ENCODE data around the gene ABO. TPM values are rescaled to one million over a fixed set of nuclear protein-coding genes. Genes with fewer than 3 reads are reported as not detected.
"Not testable (repeated sequence)": the region's sequence is repeated elsewhere in the genome, so short reads cannot be mapped to it uniquely, and the experiment has no call there.

Gene ABO
- not detected in 2 replicates for total RNA-seq (2014; rRNA removed; shearing (Covaris generic))
- polyA plus RNA-seq (2015; cell fraction: cytosol; rRNA removed) = not detected in 2 replicates
- polyA plus RNA-seq (2015; cell fraction: nucleus; rRNA removed) = not detected in 2 replicates

GRCh38 chr9:133275105-133276000 lies at the start of gene ABO:
ABO (minus strand) TSS chr9:133275201.
- no peak for DNase-seq (ENCODE audit: low read depth, low spot score)
- in situ Hi-C loops (cut with HindIII; ENCODE audit: low pct_unique_long_range_greater_than_20kb, low sequenced_read_pairs) = no loop called here

DNA sequence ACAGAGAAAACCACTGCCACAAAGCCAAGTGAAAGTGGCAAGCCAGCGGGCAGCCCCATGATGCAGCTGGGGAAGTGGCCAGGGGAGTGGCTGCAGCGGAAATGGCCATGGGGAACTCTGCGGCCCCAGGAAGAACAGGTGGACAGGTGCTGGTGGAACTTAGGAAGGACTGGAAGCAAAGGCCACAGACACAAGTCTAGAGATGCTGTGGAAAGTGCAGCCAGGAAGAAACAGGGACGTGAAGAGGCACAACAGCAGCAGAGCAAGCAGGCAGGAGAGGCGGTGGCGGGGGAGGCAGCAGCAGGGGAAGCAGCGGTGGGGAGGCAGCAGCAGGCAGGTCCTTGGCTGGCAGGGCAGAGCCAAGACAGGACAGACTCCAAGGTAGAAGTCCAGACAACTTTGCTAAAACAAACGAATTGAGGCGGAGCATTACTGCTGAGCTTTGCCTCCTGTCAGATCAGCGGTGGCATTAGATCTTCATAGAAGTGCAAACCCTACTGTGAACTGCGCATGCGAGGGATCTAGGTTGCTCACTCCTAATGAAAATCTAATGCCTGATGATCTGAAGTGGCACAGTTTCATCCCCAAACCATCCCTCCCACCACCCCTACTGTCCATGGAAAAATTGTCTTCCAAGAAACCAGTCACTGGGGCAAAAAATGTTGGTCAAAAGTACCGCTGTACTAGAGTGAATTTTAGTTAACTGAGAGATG lies 49.1 kb upstream of the ABO start:
- DNase-seq (ENCODE audit: low read depth, low spot score) = no peak
- in situ Hi-C loops (cut with HindIII; ENCODE audit: low pct_unique_long_range_greater_than_20kb, low sequenced_read_pairs) = no loop called here

- in situ Hi-C loops (cut with HindIII; ENCODE audit: low pct_unique_long_range_greater_than_20kb, low sequenced_read_pairs) = no loop called here
- DNase-seq (ENCODE audit: low read depth, low spot score) = no peak
Measured at GRCh38 chr9:133323211-133323610, 48.2 kb upstream of the ABO start.

DNA sequence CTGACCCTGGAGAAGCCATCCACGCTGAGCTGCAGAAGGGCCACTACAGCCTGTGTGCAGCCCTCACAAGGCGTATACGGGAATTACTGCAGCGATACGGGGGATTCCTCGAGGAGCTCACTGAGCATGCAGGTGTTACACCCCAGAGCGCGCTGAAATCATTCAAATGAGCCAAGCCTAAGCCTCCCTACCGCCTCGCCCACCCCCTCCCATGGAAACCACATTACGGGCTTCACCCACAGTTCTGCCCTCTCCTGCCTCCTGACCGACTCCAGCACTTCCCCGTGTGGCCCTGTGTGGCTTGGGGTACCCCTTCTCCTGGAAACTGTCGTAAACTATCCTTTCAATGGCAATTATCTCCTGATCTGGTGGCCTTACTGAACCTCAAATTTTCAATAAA lies 47.7 kb upstream of the ABO start:
- DNase-seq (ENCODE audit: low read depth, low spot score) = no peak
- in situ Hi-C loops (cut with HindIII; ENCODE audit: low pct_unique_long_range_greater_than_20kb, low sequenced_read_pairs) = no loop called here

DNA sequence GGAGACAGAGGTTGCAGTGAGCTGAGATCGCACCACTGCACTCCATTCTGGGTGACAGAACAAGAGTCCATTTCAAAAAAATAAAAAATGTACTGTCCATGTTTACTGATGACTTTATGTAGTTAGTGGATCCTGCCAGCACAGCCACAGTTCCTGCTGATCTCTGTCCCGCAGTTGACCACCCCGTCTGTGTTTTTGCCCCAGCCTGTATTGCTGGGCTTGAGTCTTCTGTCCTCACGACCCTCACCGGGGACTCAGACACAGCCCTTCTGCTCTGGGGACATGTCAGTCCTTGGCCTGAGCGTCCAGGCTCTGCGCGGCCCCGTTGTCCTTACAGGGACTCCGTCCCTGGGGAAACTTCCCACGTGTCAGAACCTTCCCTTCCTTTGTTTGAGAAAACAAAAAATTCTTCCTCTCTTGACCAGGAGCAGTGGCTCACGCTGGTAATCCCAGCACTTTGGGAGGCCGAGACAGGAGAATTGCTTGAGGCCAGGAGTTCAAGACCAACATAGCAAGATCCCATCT lies 46.5 kb upstream of the ABO start:
- in situ Hi-C loops (cut with HindIII; ENCODE audit: low pct_unique_long_range_greater_than_20kb, low sequenced_read_pairs) = no loop called here
- DNase-seq (ENCODE audit: low read depth, low spot score) = no peak

DNA sequence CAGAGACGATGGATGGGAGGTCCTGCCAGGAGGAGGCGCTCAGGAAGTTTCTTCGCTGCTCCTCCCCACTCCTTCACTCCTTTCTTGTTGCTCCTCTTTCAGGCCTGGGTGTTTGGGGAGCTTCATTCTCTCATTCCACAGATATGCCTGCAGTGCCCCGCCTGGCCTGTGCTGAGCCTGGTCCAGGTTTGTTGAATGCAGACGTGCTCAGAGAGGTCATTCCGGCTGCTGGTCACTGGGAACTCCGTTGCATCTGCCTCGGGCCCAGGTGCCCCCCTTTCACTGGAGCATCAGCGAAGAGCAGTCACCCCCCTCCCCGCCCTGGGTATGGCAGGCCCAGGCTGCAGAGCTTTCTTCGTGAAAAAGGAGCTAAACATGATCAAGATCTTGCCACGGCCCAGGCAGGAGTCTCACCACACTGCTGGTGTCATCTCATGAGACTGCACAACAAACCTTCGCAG lies 45.5 kb upstream of the ABO start:
- in situ Hi-C loops (cut with HindIII; ENCODE audit: low pct_unique_long_range_greater_than_20kb, low sequenced_read_pairs) = no loop called here
- peak; percentile 22 for DNase-seq (ENCODE audit: low read depth, low spot score)

- DNase-seq (ENCODE audit: low read depth, low spot score); in situ Hi-C loops (cut with HindIII; ENCODE audit: low pct_unique_long_range_greater_than_20kb, low sequenced_read_pairs): not testable (repeated sequence)
Measured at GRCh38 chr9:133317551-133317950, 42.5 kb upstream of the ABO start.

GRCh38 chr9:133315997-133316396 lies 41.0 kb upstream of the ABO start:
- DNase-seq (ENCODE audit: low read depth, low spot score) = no peak
- in situ Hi-C loops (cut with HindIII; ENCODE audit: low pct_unique_long_range_greater_than_20kb, low sequenced_read_pairs) = no loop called here

DNA sequence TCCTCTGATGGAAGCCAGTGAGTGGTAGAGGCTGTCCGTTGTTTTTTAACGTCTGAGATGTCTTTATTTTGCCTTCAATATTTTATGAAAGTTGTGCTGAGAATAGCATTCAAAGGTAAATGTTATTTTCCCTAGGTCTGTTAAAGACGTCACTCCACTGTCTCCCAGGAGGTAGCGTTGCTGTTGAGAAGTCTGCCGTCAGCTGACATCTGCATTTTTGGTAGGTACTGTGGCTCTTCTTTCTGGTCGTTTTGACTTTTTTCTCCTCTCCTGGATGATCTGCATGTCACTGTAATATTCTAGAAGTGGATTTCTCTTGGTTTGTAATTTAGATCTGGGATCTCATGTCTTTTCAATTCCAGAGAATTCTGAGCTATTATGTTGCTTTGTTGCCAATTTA lies 34.6 kb upstream of the ABO start:
- DNase-seq (ENCODE audit: low read depth, low spot score) = no peak
- in situ Hi-C loops (cut with HindIII; ENCODE audit: low pct_unique_long_range_greater_than_20kb, low sequenced_read_pairs) = no loop called here

DNA sequence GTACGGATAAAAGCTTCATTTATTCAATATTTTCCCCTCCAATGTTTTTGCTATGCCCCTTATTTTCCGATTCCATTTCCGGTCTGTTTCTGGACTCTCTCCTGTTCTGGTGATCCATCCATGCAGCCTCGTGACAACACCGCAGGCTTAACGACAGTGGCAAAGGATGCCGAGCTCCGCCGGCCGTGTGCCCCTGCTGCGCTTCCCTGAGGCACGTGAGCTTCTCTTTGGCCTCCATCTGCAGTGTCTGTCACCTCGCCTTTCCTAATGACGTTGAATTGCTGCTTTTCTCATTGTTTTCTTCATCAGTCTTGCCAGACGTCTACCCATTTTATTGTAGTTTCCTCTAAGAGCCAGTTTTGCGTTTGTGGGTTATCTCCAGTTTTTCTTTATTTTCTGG lies 32.3 kb upstream of the ABO start:
- in situ Hi-C loops (cut with HindIII; ENCODE audit: low pct_unique_long_range_greater_than_20kb, low sequenced_read_pairs) = no loop called here
- DNase-seq (ENCODE audit: low read depth, low spot score) = no peak

DNA sequence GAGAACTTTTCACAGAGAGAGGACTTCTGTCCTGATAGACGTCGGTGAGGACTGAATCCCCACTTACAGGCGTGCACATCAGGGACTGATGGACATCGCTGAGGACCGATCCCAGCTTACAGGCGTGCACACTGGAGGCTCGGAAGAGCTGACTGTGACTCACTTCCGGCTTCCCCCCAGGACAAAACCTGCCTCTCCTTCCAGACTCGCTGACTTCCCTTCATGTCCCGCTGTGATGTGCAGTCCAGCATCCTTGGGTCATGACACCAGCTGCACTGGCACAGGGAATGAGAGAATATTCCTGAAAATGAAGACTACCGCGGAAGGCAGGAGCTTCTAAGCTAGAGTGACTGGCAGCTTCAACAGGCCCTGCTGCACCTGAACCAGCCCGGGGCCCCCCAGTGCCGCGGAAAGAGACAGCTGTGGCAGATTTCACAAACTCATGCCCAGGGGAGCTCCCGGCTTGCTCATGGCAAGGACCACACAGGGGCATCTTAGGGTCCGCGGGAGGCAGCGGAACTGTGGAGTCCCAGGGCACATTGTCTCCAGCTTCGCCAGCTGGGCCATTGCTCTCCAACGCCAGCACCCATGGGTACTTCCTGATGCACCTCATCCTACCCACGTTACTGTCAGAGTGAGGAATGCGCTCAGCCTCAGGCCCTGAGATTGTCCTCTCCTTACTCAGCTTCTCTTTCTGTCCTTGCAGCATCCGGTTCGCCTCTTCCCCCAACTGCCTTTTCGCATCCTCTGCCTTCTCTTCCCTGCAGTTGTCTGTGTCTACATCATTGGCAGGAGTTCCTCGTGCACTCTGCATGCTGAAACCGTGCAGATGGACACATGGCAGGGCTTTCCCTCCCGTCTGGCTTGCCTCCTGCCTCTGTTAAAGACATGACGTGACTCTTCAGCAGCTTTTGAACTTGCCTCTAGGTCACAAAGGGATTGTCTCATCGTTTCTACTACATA lies 31.5 kb upstream of the ABO start:
- in situ Hi-C loops (cut with HindIII; ENCODE audit: low pct_unique_long_range_greater_than_20kb, low sequenced_read_pairs) = no loop called here
- no peak for DNase-seq (ENCODE audit: low read depth, low spot score)

DNA sequence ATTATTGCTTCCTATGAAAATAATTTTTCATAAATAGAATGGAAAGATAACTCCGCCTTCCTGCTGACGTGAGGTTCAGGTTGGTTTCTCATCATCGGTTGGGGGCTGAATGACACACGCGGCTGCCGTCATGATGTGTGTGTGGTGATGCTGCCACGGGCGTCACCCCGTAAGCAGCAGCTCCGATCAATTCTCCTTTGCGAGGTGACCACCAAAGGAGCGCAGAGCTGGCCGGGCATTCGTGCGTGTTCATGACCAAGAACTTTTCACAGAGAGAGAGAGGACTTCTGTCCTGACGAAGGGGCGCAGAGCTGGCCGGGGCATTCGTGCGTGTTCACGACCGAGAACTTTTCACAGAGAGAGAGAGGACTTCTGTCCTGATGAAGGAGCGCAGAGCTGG lies 30.7 kb upstream of the ABO start:
- DNase-seq (ENCODE audit: low read depth, low spot score) = no peak
- in situ Hi-C loops (cut with HindIII; ENCODE audit: low pct_unique_long_range_greater_than_20kb, low sequenced_read_pairs) = no loop called here

- DNase-seq (ENCODE audit: low read depth, low spot score) = no peak
- in situ Hi-C loops (cut with HindIII; ENCODE audit: low pct_unique_long_range_greater_than_20kb, low sequenced_read_pairs) = no loop called here
Measured at GRCh38 chr9:133304477-133305377, 29.7 kb upstream of the ABO start.

- in situ Hi-C loops (cut with HindIII; ENCODE audit: low pct_unique_long_range_greater_than_20kb, low sequenced_read_pairs) = no loop called here
- DNase-seq (ENCODE audit: low read depth, low spot score) = no peak
Measured at GRCh38 chr9:133304158-133304470, 29.1 kb upstream of the ABO start.

GRCh38 chr9:133303266-133304157 lies 28.5 kb upstream of the ABO start:
- in situ Hi-C loops (cut with HindIII; ENCODE audit: low pct_unique_long_range_greater_than_20kb, low sequenced_read_pairs) = no loop called here
- DNase-seq (ENCODE audit: low read depth, low spot score) = no peak

All from SK-MEL-5 (cell line).